ENCODE results near the gene CIDEB. TPM values are rescaled to one million over a fixed set of nuclear protein-coding genes. Genes with fewer than 3 reads are reported as not detected.

The CIDEB gene
- total and polyA plus RNA-seq, 2 experiments from 2014 or later, result not detected

DNA sequence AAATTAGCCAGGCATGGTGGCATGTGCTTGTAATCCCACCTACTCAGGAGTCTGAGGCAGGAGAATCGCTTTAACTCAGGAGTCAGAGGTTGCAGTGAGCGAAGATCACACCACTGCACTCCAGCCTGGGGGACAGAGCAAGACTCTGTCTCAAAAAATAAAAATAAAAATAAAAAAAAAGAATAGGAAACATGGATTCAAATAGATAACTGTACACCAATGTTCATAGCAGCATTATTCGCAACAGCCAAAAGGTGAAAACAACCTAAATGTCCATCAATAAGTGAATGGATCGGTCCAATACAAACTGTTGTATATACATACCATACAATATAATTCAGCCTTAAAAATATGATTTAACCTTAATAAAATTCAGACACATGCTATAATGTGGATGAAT lies 35.1 kb upstream of the CIDEB start:
- Histone ChIP-seq H3K27ac (no peak overlapping the region), H3K36me3 (no peaks in the 10 kb centered on the region), H3K4me1 (ENCODE audit: low read depth) (no peaks in the 10 kb centered on the region), H3K27me3 (peaks cover 85% of the 10 kb centered on the region), H3K9me3 (ENCODE audit: low read depth) (no peaks in the 10 kb centered on the region), H3K4me3 (no peak overlapping the region)
- no peak for DNase-seq (ENCODE audit: low read depth in 1 of 2, low spot score in 1 of 2)
- TF ChIP-seq, protein P1, sequence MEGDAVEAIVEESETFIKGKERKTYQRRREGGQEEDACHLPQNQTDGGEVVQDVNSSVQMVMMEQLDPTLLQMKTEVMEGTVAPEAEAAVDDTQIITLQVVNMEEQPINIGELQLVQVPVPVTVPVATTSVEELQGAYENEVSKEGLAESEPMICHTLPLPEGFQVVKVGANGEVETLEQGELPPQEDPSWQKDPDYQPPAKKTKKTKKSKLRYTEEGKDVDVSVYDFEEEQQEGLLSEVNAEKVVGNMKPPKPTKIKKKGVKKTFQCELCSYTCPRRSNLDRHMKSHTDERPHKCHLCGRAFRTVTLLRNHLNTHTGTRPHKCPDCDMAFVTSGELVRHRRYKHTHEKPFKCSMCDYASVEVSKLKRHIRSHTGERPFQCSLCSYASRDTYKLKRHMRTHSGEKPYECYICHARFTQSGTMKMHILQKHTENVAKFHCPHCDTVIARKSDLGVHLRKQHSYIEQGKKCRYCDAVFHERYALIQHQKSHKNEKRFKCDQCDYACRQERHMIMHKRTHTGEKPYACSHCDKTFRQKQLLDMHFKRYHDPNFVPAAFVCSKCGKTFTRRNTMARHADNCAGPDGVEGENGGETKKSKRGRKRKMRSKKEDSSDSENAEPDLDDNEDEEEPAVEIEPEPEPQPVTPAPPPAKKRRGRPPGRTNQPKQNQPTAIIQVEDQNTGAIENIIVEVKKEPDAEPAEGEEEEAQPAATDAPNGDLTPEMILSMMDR (IDR thresholded peaks at IDR 0.05; ENCODE audit: low read depth, low read length), result no peak

GRCh38 chr14:24340606-24341005 lies 32.8 kb upstream of the CIDEB start:
- TF ChIP-seq, protein P1 (IDR thresholded peaks at IDR 0.05; ENCODE audit: low read depth, low read length), result no peak
- H3K36me3 ChIP-seq, result no peaks in the 10 kb centered on the region
- H3K27me3 ChIP-seq, result peaks cover 96% of the 10 kb centered on the region
- no peak overlapping the region for H3K27ac ChIP-seq
- H3K4me1 ChIP-seq (ENCODE audit: low read depth), result no peaks in the 10 kb centered on the region
- no peak overlapping the region for H3K4me3 ChIP-seq
- no peaks in the 10 kb centered on the region for H3K9me3 ChIP-seq (ENCODE audit: low read depth)
- no peak for DNase-seq (ENCODE audit: low read depth in 1 of 2, low spot score in 1 of 2)

DNA sequence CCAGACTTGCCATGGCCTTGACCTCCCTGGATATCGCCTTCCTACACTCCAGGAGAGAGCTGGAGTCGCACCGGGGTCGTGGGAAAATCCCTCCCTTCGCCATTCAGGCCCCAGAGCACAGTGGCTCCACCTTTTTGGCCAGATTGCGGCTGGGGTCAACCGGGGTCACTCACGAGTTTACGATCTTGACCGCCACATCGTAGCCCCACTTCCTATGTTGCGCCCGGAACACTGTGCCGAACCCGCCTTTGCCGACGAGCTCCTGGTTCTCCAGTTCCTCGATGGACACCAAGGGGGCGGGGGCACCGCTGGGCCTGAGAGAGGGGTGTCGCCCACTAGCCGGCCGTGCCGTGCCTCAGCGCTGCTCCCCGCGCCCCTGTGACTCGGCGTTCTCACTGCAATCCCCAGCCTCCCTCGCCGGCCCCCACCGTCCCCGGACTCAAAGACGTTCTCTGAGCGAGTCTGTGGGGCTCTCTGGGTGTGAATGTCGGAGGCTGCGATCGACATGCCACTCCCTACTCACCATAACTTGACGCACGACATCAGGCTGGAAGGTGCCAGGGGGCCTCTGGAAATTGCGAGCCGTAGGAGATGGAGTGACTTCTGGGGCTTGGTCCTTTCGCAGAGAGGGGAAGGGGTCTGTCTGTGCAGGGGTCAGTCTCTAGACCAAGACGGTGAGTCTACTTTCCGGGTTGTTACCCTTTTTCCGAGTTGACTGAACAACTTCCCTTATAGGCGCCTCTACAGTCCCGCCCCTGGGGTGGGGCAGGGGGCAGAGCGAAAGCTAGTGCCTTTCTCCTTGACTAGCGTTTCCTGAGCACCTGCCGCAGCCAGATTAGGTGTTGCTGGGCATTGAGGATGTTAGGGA lies 31.7 kb upstream of the CIDEB start, which contains the start of gene RIPK3:
RIPK3 (minus strand) TSS at position 708 of the 868 bp plus-strand sequence; CDS start at position 543, 165 bp downstream.
- H3K36me3 ChIP-seq, result no peaks in the 10 kb centered on the region
- no peak for DNase-seq (ENCODE audit: low read depth in 1 of 2, low spot score in 1 of 2)
- H3K27me3 ChIP-seq, result peaks cover 98% of the 10 kb centered on the region
- no peaks in the 10 kb centered on the region for H3K9me3 ChIP-seq (ENCODE audit: low read depth)
- TF ChIP-seq, protein P1 (IDR thresholded peaks at IDR 0.05; ENCODE audit: low read depth, low read length), result no peak
- H3K4me1 ChIP-seq (ENCODE audit: low read depth), result no peaks in the 10 kb centered on the region
- H3K27ac ChIP-seq, result no peak within 1 kb of the TSS
- peak within 1 kb of the TSS; percentile 18 for H3K4me3 ChIP-seq

- TF ChIP-seq, protein P1 (IDR thresholded peaks at IDR 0.05; ENCODE audit: low read depth, low read length), result no peak
- no peaks in the 10 kb centered on the region for H3K9me3 ChIP-seq (ENCODE audit: low read depth)
- no peak overlapping the region for H3K4me3 ChIP-seq
These were observed 31.1 kb upstream of the CIDEB start for GRCh38 chr14:24338843-24339242.

DNA sequence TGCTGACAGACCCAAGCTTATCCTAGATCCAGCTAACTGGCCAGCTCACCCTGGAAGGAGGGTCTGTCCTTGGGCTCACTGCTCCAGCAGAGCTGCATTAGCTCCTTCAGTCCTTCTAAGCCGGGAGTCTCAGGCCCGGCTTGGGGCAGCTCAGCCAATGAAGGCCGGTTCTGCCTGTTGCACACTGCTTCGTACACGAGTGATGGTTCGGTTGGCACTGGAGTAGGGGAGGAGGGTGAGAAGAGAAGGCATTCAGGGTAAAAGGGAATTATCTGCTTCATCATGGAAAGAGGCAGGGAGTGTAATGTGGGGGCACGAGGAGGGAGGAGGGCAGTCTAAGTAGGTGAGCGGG lies 30.0 kb upstream of the CIDEB start:
- H3K4me1 ChIP-seq (ENCODE audit: low read depth), result peaks cover 1% of the 10 kb centered on the region
- TF ChIP-seq, protein P1 (IDR thresholded peaks at IDR 0.05; ENCODE audit: low read depth, low read length), result no peak
- H3K9me3 ChIP-seq (ENCODE audit: low read depth), result no peaks in the 10 kb centered on the region
- DNase-seq (ENCODE audit: low read depth in 1 of 2, low spot score in 1 of 2), result no peak
- H3K27me3 ChIP-seq, result peaks cover 100% of the 10 kb centered on the region
- no peak overlapping the region for H3K4me3 ChIP-seq
- H3K27ac ChIP-seq, result no peak overlapping the region
- no peaks in the 10 kb centered on the region for H3K36me3 ChIP-seq

More at GRCh38 chr14:24338843-24339242, 31.1 kb upstream of the CIDEB start:
- H3K27me3 ChIP-seq, result peaks cover 100% of the 10 kb centered on the region
- H3K4me1 ChIP-seq (ENCODE audit: low read depth), result no peaks in the 10 kb centered on the region
- no peak for DNase-seq (ENCODE audit: low read depth in 1 of 2, low spot score in 1 of 2)
- no peak overlapping the region for H3K27ac ChIP-seq
- no peaks in the 10 kb centered on the region for H3K36me3 ChIP-seq
